Lower leg skin (tissue), 3 donors: Measurements from ENCODE around the gene MAP3K5.

Experiments used
- POLR2A ChIP-seq, 2 donors: fragments of 450-650 bp; IDR thresholded peaks; one replicate each; pipeline ENCODE4 v1.6.1; 2016 to 2017; ENCODE audit warnings: antibody characterized with exemption in 2 of 2, mild to moderate bottlenecking in 1 of 2, moderate library complexity in 1 of 2
- TF ChIP-seq, protein P1 (sequence below), 3 donors: fragments of 450-650 bp; IDR thresholded peaks; one replicate each; pipeline ENCODE4 v1.5.1; 2016; ENCODE audit warnings: antibody characterized with exemption in 3 of 3, mild to moderate bottlenecking in 3 of 3, moderate library complexity in 2 of 3

GRCh38 chr6:136616527-136616926 is 175.8 kb downstream of the MAP3K5 start:
- TF ChIP-seq POLR2A (IDR thresholded peaks at IDR 0.05): no peak
- TF ChIP-seq, protein P1, sequence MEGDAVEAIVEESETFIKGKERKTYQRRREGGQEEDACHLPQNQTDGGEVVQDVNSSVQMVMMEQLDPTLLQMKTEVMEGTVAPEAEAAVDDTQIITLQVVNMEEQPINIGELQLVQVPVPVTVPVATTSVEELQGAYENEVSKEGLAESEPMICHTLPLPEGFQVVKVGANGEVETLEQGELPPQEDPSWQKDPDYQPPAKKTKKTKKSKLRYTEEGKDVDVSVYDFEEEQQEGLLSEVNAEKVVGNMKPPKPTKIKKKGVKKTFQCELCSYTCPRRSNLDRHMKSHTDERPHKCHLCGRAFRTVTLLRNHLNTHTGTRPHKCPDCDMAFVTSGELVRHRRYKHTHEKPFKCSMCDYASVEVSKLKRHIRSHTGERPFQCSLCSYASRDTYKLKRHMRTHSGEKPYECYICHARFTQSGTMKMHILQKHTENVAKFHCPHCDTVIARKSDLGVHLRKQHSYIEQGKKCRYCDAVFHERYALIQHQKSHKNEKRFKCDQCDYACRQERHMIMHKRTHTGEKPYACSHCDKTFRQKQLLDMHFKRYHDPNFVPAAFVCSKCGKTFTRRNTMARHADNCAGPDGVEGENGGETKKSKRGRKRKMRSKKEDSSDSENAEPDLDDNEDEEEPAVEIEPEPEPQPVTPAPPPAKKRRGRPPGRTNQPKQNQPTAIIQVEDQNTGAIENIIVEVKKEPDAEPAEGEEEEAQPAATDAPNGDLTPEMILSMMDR (IDR thresholded peaks at IDR 0.05): no peak
